ENCODE measurements around the gene CDC14A.
A peak's percentile ranks its signal among the peaks of the same experiment; 100 is the strongest.

The CDC14A gene

GRCh38 chr1:100321100-100321493 is 31.2 kb upstream of the CDC14A start:
- no peak overlapping the region for H3K18ac ChIP-seq (ENCODE audit: low read depth in 1 of 2, low read length in 2 of 2)
- no peak overlapping the region for H2BK5ac ChIP-seq (ENCODE audit: low read depth, low read length, poor library complexity, severe bottlenecking)
- peaks cover 11% of the 10 kb centered on the region for H3K9me3 ChIP-seq (ENCODE audit: control insufficient read depth, low read length)
- H3K36me3 ChIP-seq (ENCODE audit: control insufficient read depth in 1 of 2, insufficient read depth in 2 of 2, low read depth in 1 of 2, low read length in 2 of 2) = no peaks in the 10 kb centered on the region
- no peak overlapping the region for H4K8ac ChIP-seq (ENCODE audit: low read length)
- H3K27me3 ChIP-seq (ENCODE audit: control insufficient read depth in 1 of 2, insufficient read depth in 1 of 2, low read length in 2 of 2) = peaks cover 0 to 2% of the 10 kb centered on the region in 2 experiments
- no peaks in the 10 kb centered on the region for H3K79me1 ChIP-seq (replicated peaks; ENCODE audit: low read length, poor library complexity, severe bottlenecking)
- DNase-seq = no peak
- no peak overlapping the region for H4K91ac ChIP-seq (ENCODE audit: low read length)
- H2AFZ ChIP-seq (ENCODE audit: low read depth, low read length) = no peak overlapping the region
- no peak overlapping the region for H3K4me3 ChIP-seq (ENCODE audit: insufficient read depth in 1 of 2, low read depth in 1 of 2, low read length in 2 of 2)
- H2AK5ac ChIP-seq (ENCODE audit: low read length, severe bottlenecking) = no peak overlapping the region
- H3K14ac ChIP-seq (ENCODE audit: low read length in 2 of 2) = no peak overlapping the region
- H2BK12ac ChIP-seq (ENCODE audit: low read length in 2 of 2) = no peak overlapping the region
- WGBS = 87% methylated on average over 7 of the region's 7 CpGs
- H2BK15ac ChIP-seq (ENCODE audit: low read depth, poor library complexity, severe bottlenecking) = no peak overlapping the region
- H3K4ac ChIP-seq (ENCODE audit: low read depth in 1 of 2, low read length in 2 of 2) = no peak overlapping the region
- H3K4me1 ChIP-seq (ENCODE audit: control insufficient read depth, insufficient read depth, low read depth, low read length) = peaks cover 2% of the 10 kb centered on the region
- H3K23ac ChIP-seq (ENCODE audit: low read length in 2 of 2) = no peak overlapping the region
- H2BK120ac ChIP-seq (ENCODE audit: low read depth, low read length) = no peak overlapping the region
- no peak overlapping the region for H3K4me2 ChIP-seq (ENCODE audit: low read length, poor library complexity, severe bottlenecking)
- no peak overlapping the region for H3K27ac ChIP-seq (ENCODE audit: low read length, poor library complexity, severe bottlenecking)
- no peak overlapping the region for H3K9ac ChIP-seq (ENCODE audit: low read length)

GRCh38 chr1:100321506-100321905 is 30.8 kb upstream of the CDC14A start:
- H3K4ac ChIP-seq (ENCODE audit: low read depth in 1 of 2, low read length in 2 of 2) = no peak overlapping the region
- H2BK120ac ChIP-seq (ENCODE audit: low read depth, low read length) = no peak overlapping the region
- no peak overlapping the region for H3K23ac ChIP-seq (ENCODE audit: low read length in 2 of 2)
- H3K18ac ChIP-seq (ENCODE audit: low read depth in 1 of 2, low read length in 2 of 2) = no peak overlapping the region
- H3K79me1 ChIP-seq (replicated peaks; ENCODE audit: low read length, poor library complexity, severe bottlenecking) = no peaks in the 10 kb centered on the region
- no peaks in the 10 kb centered on the region for H3K27me3 ChIP-seq (ENCODE audit: control insufficient read depth in 1 of 2, insufficient read depth in 1 of 2, low read length in 2 of 2)
- H2BK15ac ChIP-seq (ENCODE audit: low read depth, poor library complexity, severe bottlenecking) = no peak overlapping the region
- H2AFZ ChIP-seq (ENCODE audit: low read depth, low read length) = no peak overlapping the region
- no peak overlapping the region for H2BK5ac ChIP-seq (ENCODE audit: low read depth, low read length, poor library complexity, severe bottlenecking)
- H4K8ac ChIP-seq (ENCODE audit: low read length) = no peak overlapping the region
- H3K4me1 ChIP-seq (ENCODE audit: control insufficient read depth, insufficient read depth, low read depth, low read length) = peaks cover 2% of the 10 kb centered on the region
- no peaks in the 10 kb centered on the region for H3K36me3 ChIP-seq (ENCODE audit: control insufficient read depth in 1 of 2, insufficient read depth in 2 of 2, low read depth in 1 of 2, low read length in 2 of 2)
- H3K4me3 ChIP-seq (ENCODE audit: insufficient read depth in 1 of 2, low read depth in 1 of 2, low read length in 2 of 2) = no peak overlapping the region
- H2BK12ac ChIP-seq (ENCODE audit: low read length in 2 of 2) = no peak overlapping the region
- H3K9me3 ChIP-seq (ENCODE audit: control insufficient read depth, low read length) = peaks cover 10% of the 10 kb centered on the region
- H3K9ac ChIP-seq (ENCODE audit: low read length) = no peak overlapping the region
- DNase-seq = no peak
- no peak overlapping the region for H2AK5ac ChIP-seq (ENCODE audit: low read length, severe bottlenecking)
- no peak overlapping the region for H3K14ac ChIP-seq (ENCODE audit: low read length in 2 of 2)
- no peak overlapping the region for H4K91ac ChIP-seq (ENCODE audit: low read length)
- H3K4me2 ChIP-seq (ENCODE audit: low read length, poor library complexity, severe bottlenecking) = no peak overlapping the region
- 86% methylated on average over 6 of the region's 8 CpGs for WGBS
- no peak overlapping the region for H3K27ac ChIP-seq (ENCODE audit: low read length, poor library complexity, severe bottlenecking)

GRCh38 chr1:100322436-100323211 is 29.7 kb upstream of the CDC14A start:
- Histone ChIP-seq H3K79me1 (replicated peaks; ENCODE audit: low read length, poor library complexity, severe bottlenecking) (no peaks in the 10 kb centered on the region), H3K9me3 (ENCODE audit: control insufficient read depth, low read length) (peaks cover 10% of the 10 kb centered on the region), H3K4me3 (ENCODE audit: insufficient read depth in 1 of 2, low read depth in 1 of 2, low read length in 2 of 2) (no peak overlapping the region), H3K4ac (ENCODE audit: low read depth in 1 of 2, low read length in 2 of 2) (no peak overlapping the region), H3K27me3 (ENCODE audit: control insufficient read depth in 1 of 2, insufficient read depth in 1 of 2, low read length in 2 of 2) (no peaks in the 10 kb centered on the region), H3K23ac (ENCODE audit: low read length in 2 of 2) (no peak overlapping the region), H3K9ac (ENCODE audit: low read length) (peak overlapping the region; percentile 68), H3K4me1 (ENCODE audit: control insufficient read depth, insufficient read depth, low read depth, low read length) (peaks cover 2% of the 10 kb centered on the region), H4K91ac (ENCODE audit: low read length) (no peak overlapping the region), H2BK15ac (ENCODE audit: low read depth, poor library complexity, severe bottlenecking) (no peak overlapping the region), H3K36me3 (ENCODE audit: control insufficient read depth in 1 of 2, insufficient read depth in 2 of 2, low read depth in 1 of 2, low read length in 2 of 2) (no peaks in the 10 kb centered on the region), H3K4me2 (ENCODE audit: low read length, poor library complexity, severe bottlenecking) (no peak overlapping the region), H4K8ac (ENCODE audit: low read length) (no peak overlapping the region), H2BK12ac (ENCODE audit: low read length in 2 of 2) (no peak overlapping the region), H3K27ac (ENCODE audit: low read length, poor library complexity, severe bottlenecking) (no peak overlapping the region), H2BK5ac (ENCODE audit: low read depth, low read length, poor library complexity, severe bottlenecking) (no peak overlapping the region), H2BK120ac (ENCODE audit: low read depth, low read length) (no peak overlapping the region), H2AK5ac (ENCODE audit: low read length, severe bottlenecking) (no peak overlapping the region), H3K14ac (ENCODE audit: low read length in 2 of 2) (no peak overlapping the region), H3K18ac (ENCODE audit: low read depth in 1 of 2, low read length in 2 of 2) (no peak overlapping the region), H2AFZ (ENCODE audit: low read depth, low read length) (no peak overlapping the region)
- DNase-seq = peak; percentile 2
- WGBS = no CpG with 5 or more reads among the region's 1 CpG

GRCh38 chr1:100323419-100324106 is 28.7 kb upstream of the CDC14A start:
- Histone ChIP-seq H3K23ac (ENCODE audit: low read length in 2 of 2) (no peak overlapping the region), H3K9me3 (ENCODE audit: control insufficient read depth, low read length) (peaks cover 10% of the 10 kb centered on the region), H3K36me3 (ENCODE audit: control insufficient read depth in 1 of 2, insufficient read depth in 2 of 2, low read depth in 1 of 2, low read length in 2 of 2) (no peaks in the 10 kb centered on the region), H3K79me1 (replicated peaks; ENCODE audit: low read length, poor library complexity, severe bottlenecking) (no peaks in the 10 kb centered on the region), H3K4ac (ENCODE audit: low read depth in 1 of 2, low read length in 2 of 2) (no peak overlapping the region), H3K4me3 (ENCODE audit: insufficient read depth in 1 of 2, low read depth in 1 of 2, low read length in 2 of 2) (no peak overlapping the region), H2BK12ac (ENCODE audit: low read length in 2 of 2) (no peak overlapping the region), H2BK5ac (ENCODE audit: low read depth, low read length, poor library complexity, severe bottlenecking) (no peak overlapping the region), H2BK120ac (ENCODE audit: low read depth, low read length) (no peak overlapping the region), H3K14ac (ENCODE audit: low read length in 2 of 2) (no peak overlapping the region), H2BK15ac (ENCODE audit: low read depth, poor library complexity, severe bottlenecking) (no peak overlapping the region), H3K27ac (ENCODE audit: low read length, poor library complexity, severe bottlenecking) (no peak overlapping the region), H3K4me2 (ENCODE audit: low read length, poor library complexity, severe bottlenecking) (no peak overlapping the region), H3K27me3 (ENCODE audit: control insufficient read depth in 1 of 2, insufficient read depth in 1 of 2, low read length in 2 of 2) (no peaks in the 10 kb centered on the region), H3K18ac (ENCODE audit: low read depth in 1 of 2, low read length in 2 of 2) (no peak overlapping the region), H3K4me1 (ENCODE audit: control insufficient read depth, insufficient read depth, low read depth, low read length) (peaks cover 2% of the 10 kb centered on the region), H4K91ac (ENCODE audit: low read length) (no peak overlapping the region), H3K9ac (ENCODE audit: low read length) (peak overlapping the region; percentile 68), H4K8ac (ENCODE audit: low read length) (no peak overlapping the region), H2AFZ (ENCODE audit: low read depth, low read length) (no peak overlapping the region), H2AK5ac (ENCODE audit: low read length, severe bottlenecking) (no peak overlapping the region)
- WGBS = 91% methylated on average over 4 of the region's 6 CpGs
- no peak for DNase-seq
